Upper lobe of left lung (tissue), 6 donors: ENCODE results near the gene GP1BA. TPM values are rescaled to one million over a fixed set of nuclear protein-coding genes. Genes with fewer than 3 reads are reported as not detected.

Experiments
- ATAC-seq, 2 donors: fragments of 200-7000 bp; cut with Tn5 transposase; one replicate each; pipeline ENCODE4 v1.9.1; 2022; ENCODE audit warnings: mild to moderate bottlenecking in 2 of 2, moderate library complexity in 2 of 2; ENCODE audit not compliant: low FRiP score in 2 of 2
- DNase-seq, 2 donors: peaks; one replicate each; pipeline ENCODE4 v3.0.0-alpha.2; 2019 to 2020
- H3K27ac ChIP-seq, 4 donors: fragments of 200-600 bp; sonication (generic); one replicate each; pipeline ENCODE4 v1.5.1; 2016 to 2019
- H3K27me3 ChIP-seq, 4 donors: fragments of 200-600 bp; sonication (generic); one replicate each; pipeline ENCODE4 v1.5.1; 2017 to 2019
- H3K36me3 ChIP-seq, 4 donors: fragments of 200-600 bp; sonication (generic); one replicate each; pipeline ENCODE4 v1.5.1; 2016 to 2019
- H3K4me1 ChIP-seq, 4 donors: fragments of 200-600 bp; sonication (generic); one replicate each; pipeline ENCODE4 v1.5.1; 2018 to 2019
- H3K4me3 ChIP-seq, 4 donors: fragments of 200-600 bp; sonication (generic); one replicate each; pipeline ENCODE4 v1.5.1; 2017 to 2019; ENCODE audit warnings: mild to moderate bottlenecking in 2 of 4, moderate library complexity in 1 of 4
- H3K9me3 ChIP-seq, 4 donors: fragments of 200-600 bp; sonication (generic); one replicate each; pipeline ENCODE4 v1.5.1; 2018 to 2019
- CTCF ChIP-seq, 6 experiments: fragments of 450-650 bp in 4 of 6; fragments of 200-600 bp in 2 of 6; sonication (generic) in 2 of 6; IDR thresholded peaks; one replicate each; pipeline ENCODE4 v1.5.1; 2016 to 2019; ENCODE audit warnings: antibody characterized with exemption in 6 of 6
- EP300 ChIP-seq, 4 donors: sonication (generic); formaldehyde crosslinking; IDR thresholded peaks; one replicate each; pipeline ENCODE4 v1.5.1; 2017; ENCODE audit warnings: antibody characterized with exemption in 4 of 4, control low read depth in 2 of 4
- POLR2A ChIP-seq, 4 donors: fragments of 450-650 bp; IDR thresholded peaks; one replicate each; pipeline ENCODE4 v1.5.1; 2016 to 2017; ENCODE audit warnings: antibody characterized with exemption in 4 of 4, mild to moderate bottlenecking in 2 of 4
- POLR2AphosphoS5 ChIP-seq, 2 donors: sonication (generic); formaldehyde crosslinking; IDR thresholded peaks; one replicate each; pipeline ENCODE4 v1.5.1; 2017; ENCODE audit warnings: antibody characterized with exemption in 2 of 2
- WGBS, 2 donors: methylation state at CpG; one replicate each; pipeline ENCODE4 v1.1.5; 2017 to 2018; 5-methylcytosine and 5-hydroxymethylcytosine counted together
- total RNA-seq, 6 donors: library from RNA; depleted of rRNA in 4 of 6; stranded (reverse); fragments of >200 nt in 4 of 6; gene quantifications; one replicate each; pipeline versions ENCODE4 v1.1.0 to v1.2.1, GENCODE V29; 2016 to 2021
- donor health status: DM: no; HTN: no; CAD: no; lungs with moderate emphysema.
- donor health status: DM: no; HTN: yes; CAD: no; lungs with severe emphysema.

Gene GP1BA
- total RNA-seq, 6 donors from 2014 or later: 0.23 to 1.4 (median 0.59) TPM; not detected in 1

GRCh38 chr17:4970273-4970672, 38.2 kb downstream of the GP1BA start:
- H3K4me1 ChIP-seq: peaks cover 25 to 45% (median 36%) of the 10 kb centered on the region in 4 donors

GRCh38 chr17:4971826-4972225, 39.7 kb downstream of the GP1BA start:
- TF ChIP-seq EP300 (IDR thresholded peaks at IDR 0.05) (no peak), POLR2A (IDR thresholded peaks at IDR 0.05) (no peak), CTCF (IDR thresholded peaks at IDR 0.05) (no peak), POLR2AphosphoS5 (IDR thresholded peaks at IDR 0.05) (no peak)
- Histone ChIP-seq H3K36me3 (peaks cover 10 to 79% (median 50%) of the 10 kb centered on the region in 4 donors), H3K9me3 (no peaks in the 10 kb centered on the region), H3K27ac (no peak overlapping the region), H3K27me3 (no peaks in the 10 kb centered on the region), H3K4me3 (no peak overlapping the region), H3K4me1 (peaks cover 12 to 30% (median 25%) of the 10 kb centered on the region in 4 donors)
- no peak for DNase-seq
- no peak for ATAC-seq
- 99% methylated on average over 6 of the region's 6 CpGs for WGBS, 2 donors

More at GRCh38 chr17:4970273-4970672, 38.2 kb downstream of the GP1BA start:
- peak overlapping the region in 2 of 4 donors; percentile 28 to 95 for H3K27ac ChIP-seq
- DNase-seq (no peak), ATAC-seq (no peak)
- H3K27me3 ChIP-seq: no peaks in the 10 kb centered on the region
- H3K36me3 ChIP-seq: peaks cover 9 to 64% (median 41%) of the 10 kb centered on the region in 4 donors
- H3K4me3 ChIP-seq: no peak overlapping the region
- WGBS, 2 donors: 94 to 97% methylated on average over 8 of the region's 8 CpGs
- no peak for TF ChIP-seq EP300 (IDR thresholded peaks at IDR 0.05)
- TF ChIP-seq POLR2AphosphoS5 (IDR thresholded peaks at IDR 0.05): no peak
- TF ChIP-seq CTCF (IDR thresholded peaks at IDR 0.05): no peak
- no peak for TF ChIP-seq POLR2A (IDR thresholded peaks at IDR 0.05)
- no peaks in the 10 kb centered on the region for H3K9me3 ChIP-seq

GRCh38 chr17:4972322-4972721, 40.2 kb downstream of the GP1BA start:
- no peak for DNase-seq
- peaks cover 15 to 84% (median 55%) of the 10 kb centered on the region in 4 donors for H3K36me3 ChIP-seq
- WGBS, 2 donors: 92 to 93% methylated on average over 12 of the region's 12 CpGs

GRCh38 chr17:4972752-4973151, 40.7 kb downstream of the GP1BA start:
- TF ChIP-seq POLR2A (IDR thresholded peaks at IDR 0.05) (no peak), CTCF (IDR thresholded peaks at IDR 0.05) (no peak), POLR2AphosphoS5 (IDR thresholded peaks at IDR 0.05) (no peak), EP300 (IDR thresholded peaks at IDR 0.05) (no peak)
- Histone ChIP-seq H3K27me3 (no peaks in the 10 kb centered on the region), H3K27ac (no peak overlapping the region), H3K4me1 (peaks cover 12 to 30% (median 25%) of the 10 kb centered on the region in 4 donors), H3K36me3 (peaks cover 20 to 88% (median 59%) of the 10 kb centered on the region in 4 donors), H3K9me3 (no peaks in the 10 kb centered on the region), H3K4me3 (no peak overlapping the region)
- ATAC-seq (no peak), DNase-seq (no peak)
- 79 to 92% methylated on average over 10 to 12 of the region's 12 CpGs for WGBS, 2 donors

More at GRCh38 chr17:4972322-4972721, 40.2 kb downstream of the GP1BA start:
- ATAC-seq: no peak
- Histone ChIP-seq H3K27me3 (no peaks in the 10 kb centered on the region), H3K4me1 (peaks cover 12 to 30% (median 25%) of the 10 kb centered on the region in 4 donors), H3K4me3 (no peak overlapping the region), H3K27ac (no peak overlapping the region), H3K9me3 (no peaks in the 10 kb centered on the region)
- TF ChIP-seq POLR2AphosphoS5 (IDR thresholded peaks at IDR 0.05): no peak
- no peak for TF ChIP-seq EP300 (IDR thresholded peaks at IDR 0.05)

GRCh38 chr17:4973256-4974114, 41.4 kb downstream of the GP1BA start:
- no peak overlapping the region for H3K27ac ChIP-seq

More at GRCh38 chr17:4973256-4974114, 41.4 kb downstream of the GP1BA start:
- DNase-seq: no peak
- no peaks in the 10 kb centered on the region for H3K9me3 ChIP-seq
- no peak overlapping the region for H3K4me3 ChIP-seq
- peaks cover 6 to 28% (median 19%) of the 10 kb centered on the region in 4 donors for H3K4me1 ChIP-seq
- 85 to 91% methylated on average over 5 to 10 of the region's 10 CpGs for WGBS, 2 donors
- no peaks in the 10 kb centered on the region for H3K27me3 ChIP-seq
- no peak for TF ChIP-seq CTCF (IDR thresholded peaks at IDR 0.05)
- TF ChIP-seq EP300 (IDR thresholded peaks at IDR 0.05): no peak
- TF ChIP-seq POLR2A (IDR thresholded peaks at IDR 0.05): no peak
- TF ChIP-seq POLR2AphosphoS5 (IDR thresholded peaks at IDR 0.05): no peak
- H3K36me3 ChIP-seq: peaks cover 21 to 96% (median 67%) of the 10 kb centered on the region in 4 donors
- ATAC-seq: no peak
